ENCODE data around the gene SLC25A30.

The SLC25A30 gene

GRCh38 chr13:45411631-45412030 is 6.5 kb downstream of the SLC25A30 start:
- H3F3A ChIP-seq (ENCODE audit: insufficient read depth, low read length) = no peaks in the 10 kb centered on the region
- no peaks in the 10 kb centered on the region for H4K20me1 ChIP-seq (ENCODE audit: insufficient read depth, low read length)
- H3K9ac ChIP-seq (ENCODE audit: low read length) = no peak overlapping the region
- H3K9me2 ChIP-seq (ENCODE audit: low read depth, low read length) = no peaks in the 10 kb centered on the region
- H3K4me2 ChIP-seq (ENCODE audit: low read length) = no peak overlapping the region
- H2AFZ ChIP-seq (ENCODE audit: low read length) = no peak overlapping the region
- no peak for TF ChIP-seq CTCF (IDR thresholded peaks at IDR 0.05; ENCODE audit: low read length)
- no peak for TF ChIP-seq EZH2 (IDR thresholded peaks at IDR 0.05; ENCODE audit: borderline replicate concordance, low read length)
- H3K4me3 ChIP-seq (ENCODE audit: low read depth, low read length, poor library complexity, severe bottlenecking) = no peak overlapping the region
- no peaks in the 10 kb centered on the region for H3K9me3 ChIP-seq (ENCODE audit: low read length)
- peaks cover 4% of the 10 kb centered on the region for H3K4me1 ChIP-seq (ENCODE audit: insufficient read depth, low read length, severe bottlenecking)
- no peaks in the 10 kb centered on the region for H3K27me3 ChIP-seq (ENCODE audit: insufficient read depth, low read length)
- H3K36me3 ChIP-seq (ENCODE audit: insufficient read depth, low read length) = no peaks in the 10 kb centered on the region; the same call in 1 of the 2 replicates
- no peak overlapping the region for H3K27ac ChIP-seq (ENCODE audit: low read depth, low read length, poor library complexity, severe bottlenecking)
- no peaks in the 10 kb centered on the region for H3K79me2 ChIP-seq (ENCODE audit: insufficient read depth, low read length)

- no peaks in the 10 kb centered on the region for H3K4me1 ChIP-seq (ENCODE audit: insufficient read depth, low read length, severe bottlenecking)
- no peak overlapping the region for H3K27ac ChIP-seq (ENCODE audit: low read depth, low read length, poor library complexity, severe bottlenecking)
- H2AFZ ChIP-seq (ENCODE audit: low read length) = no peak overlapping the region
- TF ChIP-seq EZH2 (IDR thresholded peaks at IDR 0.05; ENCODE audit: borderline replicate concordance, low read length) (no peak), CTCF (IDR thresholded peaks at IDR 0.05; ENCODE audit: low read length) (no peak)
- H3K9me3 ChIP-seq (ENCODE audit: low read length) = no peaks in the 10 kb centered on the region
- no peak overlapping the region for H3K9ac ChIP-seq (ENCODE audit: low read length)
- no peaks in the 10 kb centered on the region for H4K20me1 ChIP-seq (ENCODE audit: insufficient read depth, low read length)
- no peak overlapping the region for H3K4me3 ChIP-seq (ENCODE audit: low read depth, low read length, poor library complexity, severe bottlenecking)
- no peaks in the 10 kb centered on the region for H3K79me2 ChIP-seq (ENCODE audit: insufficient read depth, low read length)
- no peak overlapping the region for H3K4me2 ChIP-seq (ENCODE audit: low read length)
- no peaks in the 10 kb centered on the region for H3K27me3 ChIP-seq (ENCODE audit: insufficient read depth, low read length)
- H3K36me3 ChIP-seq (ENCODE audit: insufficient read depth, low read length) = no peaks in the 10 kb centered on the region; the same call in 1 of the 2 replicates
- no peaks in the 10 kb centered on the region for H3F3A ChIP-seq (ENCODE audit: insufficient read depth, low read length)
- no peaks in the 10 kb centered on the region for H3K9me2 ChIP-seq (ENCODE audit: low read depth, low read length)
These were observed 7.0 kb downstream of the SLC25A30 start for GRCh38 chr13:45411221-45411620.

- no peak overlapping the region for H2AFZ ChIP-seq (ENCODE audit: low read length)
- H3K36me3 ChIP-seq (ENCODE audit: insufficient read depth, low read length) = no peaks in the 10 kb centered on the region; the same call in 1 of the 2 replicates
These were observed 7.7 kb downstream of the SLC25A30 start for GRCh38 chr13:45410466-45410865.

More at GRCh38 chr13:45410466-45410865, 7.7 kb downstream of the SLC25A30 start:
- no peak overlapping the region for H3K4me2 ChIP-seq (ENCODE audit: low read length)
- TF ChIP-seq EZH2 (IDR thresholded peaks at IDR 0.05; ENCODE audit: borderline replicate concordance, low read length) (no peak), CTCF (IDR thresholded peaks at IDR 0.05; ENCODE audit: low read length) (no peak)
- H3F3A ChIP-seq (ENCODE audit: insufficient read depth, low read length) = no peaks in the 10 kb centered on the region
- H3K4me1 ChIP-seq (ENCODE audit: insufficient read depth, low read length, severe bottlenecking) = no peaks in the 10 kb centered on the region
- H3K79me2 ChIP-seq (ENCODE audit: insufficient read depth, low read length) = no peaks in the 10 kb centered on the region
- no peak overlapping the region for H3K9ac ChIP-seq (ENCODE audit: low read length)
- H3K9me3 ChIP-seq (ENCODE audit: low read length) = no peaks in the 10 kb centered on the region
- H3K27me3 ChIP-seq (ENCODE audit: insufficient read depth, low read length) = no peaks in the 10 kb centered on the region
- no peaks in the 10 kb centered on the region for H4K20me1 ChIP-seq (ENCODE audit: insufficient read depth, low read length)
- no peaks in the 10 kb centered on the region for H3K9me2 ChIP-seq (ENCODE audit: low read depth, low read length)
- H3K27ac ChIP-seq (ENCODE audit: low read depth, low read length, poor library complexity, severe bottlenecking) = no peak overlapping the region
- H3K4me3 ChIP-seq (ENCODE audit: low read depth, low read length, poor library complexity, severe bottlenecking) = no peak overlapping the region

All from OCI-LY1 (cell line).